Measurements from ENCODE around the gene SEC16A.

The SEC16A gene

GRCh38 chr9:136402067-136402466 lies 80.8 kb downstream of the SEC16A start:
- TF ChIP-seq, protein P1, sequence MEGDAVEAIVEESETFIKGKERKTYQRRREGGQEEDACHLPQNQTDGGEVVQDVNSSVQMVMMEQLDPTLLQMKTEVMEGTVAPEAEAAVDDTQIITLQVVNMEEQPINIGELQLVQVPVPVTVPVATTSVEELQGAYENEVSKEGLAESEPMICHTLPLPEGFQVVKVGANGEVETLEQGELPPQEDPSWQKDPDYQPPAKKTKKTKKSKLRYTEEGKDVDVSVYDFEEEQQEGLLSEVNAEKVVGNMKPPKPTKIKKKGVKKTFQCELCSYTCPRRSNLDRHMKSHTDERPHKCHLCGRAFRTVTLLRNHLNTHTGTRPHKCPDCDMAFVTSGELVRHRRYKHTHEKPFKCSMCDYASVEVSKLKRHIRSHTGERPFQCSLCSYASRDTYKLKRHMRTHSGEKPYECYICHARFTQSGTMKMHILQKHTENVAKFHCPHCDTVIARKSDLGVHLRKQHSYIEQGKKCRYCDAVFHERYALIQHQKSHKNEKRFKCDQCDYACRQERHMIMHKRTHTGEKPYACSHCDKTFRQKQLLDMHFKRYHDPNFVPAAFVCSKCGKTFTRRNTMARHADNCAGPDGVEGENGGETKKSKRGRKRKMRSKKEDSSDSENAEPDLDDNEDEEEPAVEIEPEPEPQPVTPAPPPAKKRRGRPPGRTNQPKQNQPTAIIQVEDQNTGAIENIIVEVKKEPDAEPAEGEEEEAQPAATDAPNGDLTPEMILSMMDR (IDR thresholded peaks at IDR 0.05; ENCODE audit: extremely low read depth, missing control alignments): no peak

GRCh38 chr9:136401173-136401922 lies 81.5 kb downstream of the SEC16A start:
- TF ChIP-seq, protein P1 (IDR thresholded peaks at IDR 0.05; ENCODE audit: extremely low read depth, missing control alignments): no peak
- DNase-seq (ENCODE audit: low spot score): no peak

More at GRCh38 chr9:136402067-136402466, 80.8 kb downstream of the SEC16A start:
- no peak for DNase-seq (ENCODE audit: low spot score)

DNA sequence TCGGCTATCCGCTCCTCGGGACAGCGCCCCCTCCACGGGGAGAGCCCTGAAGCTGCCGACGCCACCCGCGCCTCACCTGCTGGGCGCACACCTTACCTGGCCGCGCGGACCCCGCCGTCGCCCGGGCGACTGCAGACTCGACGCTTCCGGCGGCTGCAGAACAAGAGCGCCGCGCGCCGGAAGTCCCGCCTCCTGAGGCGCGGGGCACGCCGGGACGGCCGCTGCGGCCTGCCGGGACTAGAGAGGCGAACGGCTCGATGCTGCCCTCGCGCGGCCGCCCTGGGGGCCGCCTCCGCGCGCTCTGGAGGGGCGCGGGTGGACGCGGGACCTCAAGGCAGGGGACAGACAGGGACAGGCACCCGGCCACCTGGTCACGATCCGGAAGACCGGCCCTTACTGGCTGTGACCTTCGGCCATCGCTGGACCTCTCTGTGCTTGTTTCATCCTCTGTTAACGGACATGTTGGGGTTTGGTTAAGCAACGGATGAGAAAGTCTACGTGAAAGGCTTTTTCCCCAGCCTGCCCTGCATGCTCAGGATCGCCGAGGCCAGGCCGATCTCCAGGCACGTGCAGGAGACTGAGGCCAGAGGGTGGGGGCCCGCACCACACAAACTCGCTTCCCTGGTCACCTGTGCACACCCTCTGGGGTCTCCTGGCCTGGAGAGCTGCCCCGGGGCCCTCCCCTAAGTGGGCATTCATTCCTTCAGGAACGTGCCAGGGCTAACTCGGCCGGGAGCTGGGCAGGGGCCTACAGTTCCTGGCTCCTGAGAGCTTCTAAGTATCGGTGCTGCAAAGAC lies 82.6 kb downstream of the SEC16A start, which contains the start of gene SNAPC4:
Gene SNAPC4 (minus strand): TSS at position 133 of the 797 bp plus-strand sequence. CDS start 1,742 bp downstream, outside the sequence.
- TF ChIP-seq, protein P1 (IDR thresholded peaks at IDR 0.05; ENCODE audit: extremely low read depth, missing control alignments): peak; percentile 95
- DNase-seq (ENCODE audit: low spot score): peak; percentile 99

DNA sequence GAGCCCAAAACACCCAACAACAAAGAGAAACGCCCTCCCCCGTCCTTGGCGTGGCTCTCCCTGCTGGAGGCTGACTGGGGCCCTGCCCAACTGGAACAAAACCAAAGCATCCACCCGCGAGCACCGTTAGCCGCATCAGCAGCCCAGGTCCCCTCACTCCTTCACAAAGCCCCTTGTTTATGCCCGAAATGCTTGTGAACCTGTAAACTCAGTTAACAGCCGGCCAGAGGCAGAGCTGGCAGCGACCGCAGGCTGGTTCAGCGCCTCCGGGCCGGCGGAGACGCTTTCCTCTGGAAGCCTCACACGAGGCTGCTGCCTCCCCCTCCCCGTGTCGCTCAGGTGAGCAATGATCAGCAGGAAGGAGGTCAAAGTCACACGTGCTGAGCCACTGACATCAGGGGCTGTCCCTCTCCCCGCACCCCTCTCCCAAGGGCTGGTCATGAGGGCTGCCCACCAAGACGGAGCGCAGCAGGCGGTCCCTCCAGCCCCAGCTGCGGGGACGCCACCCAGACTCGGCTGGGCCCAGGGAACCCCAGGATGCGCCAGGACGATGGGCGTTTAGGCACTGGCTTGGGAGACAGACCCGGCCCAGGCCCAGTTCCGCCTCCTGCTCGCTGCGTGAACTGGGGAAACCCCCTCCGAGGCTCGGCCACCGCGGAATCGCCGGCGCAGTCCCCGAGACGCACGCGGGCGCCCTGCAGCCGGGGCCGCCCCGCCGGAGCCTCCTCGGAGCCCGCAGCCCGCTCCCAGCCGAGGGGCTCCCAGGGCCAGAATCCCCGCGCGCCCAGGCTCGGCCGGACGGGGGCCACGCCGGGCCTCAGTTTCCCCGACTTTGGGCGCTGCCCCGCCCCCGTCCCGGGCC lies 83.4 kb downstream of the SEC16A start:
- DNase-seq (ENCODE audit: low spot score): peak; percentile 74
- TF ChIP-seq, protein P1 (IDR thresholded peaks at IDR 0.05; ENCODE audit: extremely low read depth, missing control alignments): no peak

DNA sequence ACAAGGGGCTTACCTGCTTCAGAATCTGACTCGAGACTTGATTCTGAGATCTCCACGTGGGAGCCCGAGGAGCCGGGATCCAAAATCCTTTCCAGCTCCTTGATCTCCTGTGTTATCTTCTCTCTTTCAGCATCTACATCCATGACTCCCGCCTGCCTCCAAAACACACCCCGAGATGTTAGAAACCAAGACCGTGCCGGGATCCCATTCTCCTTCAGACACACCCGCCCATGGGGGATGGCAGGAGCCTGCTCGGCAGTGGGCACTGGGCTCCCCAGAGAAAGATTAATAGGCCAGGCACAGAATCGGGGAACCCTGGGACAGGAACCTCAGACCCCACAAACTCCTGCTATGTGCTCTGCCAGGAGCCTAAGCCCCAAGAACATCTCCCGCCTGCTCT lies 84.6 kb downstream of the SEC16A start:
- TF ChIP-seq, protein P1 (IDR thresholded peaks at IDR 0.05; ENCODE audit: extremely low read depth, missing control alignments): no peak
- DNase-seq (ENCODE audit: low spot score): no peak

GRCh38 chr9:136397643-136398042 lies 85.2 kb downstream of the SEC16A start:
- TF ChIP-seq, protein P1 (IDR thresholded peaks at IDR 0.05; ENCODE audit: extremely low read depth, missing control alignments): no peak
- no peak for DNase-seq (ENCODE audit: low spot score)

All from GM20000 (cell line).